GM19455 (cell line): Measurements from ENCODE around the gene IRF7.

Experiments used
- ATAC-seq: cut with Tn5 transposase; IDR thresholded peaks from one replicate; pipeline ENCODE4 v1.9.1; 2021; ENCODE audit not compliant: unreplicated experiment

Gene IRF7

GRCh38 chr11:565921-566509, 49.7 kb downstream of the IRF7 start:
- ATAC-seq = no peak

DNA sequence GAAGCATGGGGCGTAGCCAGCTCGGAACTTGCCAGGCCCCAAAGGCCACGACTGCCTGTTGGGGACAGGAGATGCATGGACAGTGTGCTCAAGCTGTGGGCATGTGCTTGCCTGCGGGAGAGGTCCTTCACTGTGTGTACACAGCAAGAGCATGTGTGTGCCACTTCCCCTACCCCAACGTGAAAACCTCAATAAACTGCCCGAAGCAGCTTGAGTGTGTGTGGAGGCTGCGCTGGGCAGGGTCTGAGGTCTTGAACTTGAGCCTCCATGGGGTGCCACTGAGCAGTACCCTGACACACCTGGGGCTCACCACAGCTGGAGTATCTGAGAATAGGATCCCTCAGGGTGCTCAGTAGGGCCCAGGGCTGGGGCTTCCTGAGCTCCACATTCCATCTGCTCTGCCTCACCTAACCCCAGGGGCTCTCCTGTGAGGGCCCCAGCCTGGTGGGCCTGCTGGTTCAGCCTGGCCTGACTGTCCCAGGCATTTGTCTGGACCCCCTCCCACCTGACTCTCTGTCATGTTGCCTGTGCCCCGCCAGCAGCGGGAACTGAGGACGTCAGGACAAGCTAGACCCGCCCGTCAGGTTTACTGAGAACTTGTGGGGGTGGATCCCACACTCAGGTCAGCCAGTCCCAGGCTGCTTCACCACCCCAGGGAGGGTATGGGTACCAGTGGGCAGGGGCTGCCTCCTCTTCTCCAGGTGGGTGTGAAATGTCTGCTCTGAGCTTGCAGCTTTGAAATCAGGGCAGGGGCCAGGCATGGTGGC, 51.8 kb downstream of the IRF7 start:
- ATAC-seq = no peak

DNA sequence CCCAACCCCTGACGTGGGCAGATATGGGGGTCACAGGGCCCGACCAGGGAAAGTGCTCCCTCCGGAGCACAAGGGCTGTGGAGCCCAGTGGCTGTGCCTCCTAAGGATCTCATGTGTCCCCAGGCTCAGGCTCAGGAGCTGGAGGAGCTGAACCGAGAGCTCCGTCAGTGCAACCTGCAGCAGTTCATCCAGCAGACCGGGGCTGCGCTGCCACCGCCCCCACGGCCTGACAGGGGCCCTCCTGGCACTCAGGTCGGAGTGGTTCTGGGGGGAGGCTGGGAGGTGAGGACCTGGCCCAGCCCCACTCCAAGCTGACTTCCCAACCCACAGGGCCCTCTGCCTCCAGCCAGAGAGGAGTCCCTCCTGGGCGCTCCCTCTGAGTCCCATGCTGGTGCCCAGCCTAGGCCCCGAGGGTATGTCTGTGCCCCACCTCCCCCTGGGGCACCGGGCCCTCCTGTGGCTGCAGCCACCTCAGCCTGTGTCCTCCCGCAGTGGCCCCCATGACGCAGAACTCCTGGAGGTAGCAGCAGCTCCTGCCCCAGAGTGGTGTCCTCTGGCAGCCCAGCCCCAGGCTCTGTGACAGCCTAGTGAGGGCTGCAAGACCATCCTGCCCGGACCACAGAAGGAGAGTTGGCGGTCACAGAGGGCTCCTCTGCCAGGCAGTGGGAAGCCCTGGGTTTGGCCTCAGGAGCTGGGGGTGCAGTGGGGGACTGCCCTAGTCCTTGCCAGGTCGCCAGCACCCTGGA, 52.5 kb downstream of the IRF7 start:
- ATAC-seq = no peak
